EH (cell line): ENCODE data around the gene DLG4.

Experiments
- DNase-seq: peaks from one replicate; pipeline ENCODE4 v3.0.0-alpha.2; 2015; ENCODE audit warnings: low read depth

Gene DLG4

GRCh38 chr17:7229504-7229903 lies 9.9 kb upstream of the DLG4 start:
- DNase-seq = no peak

- DNase-seq = no peak
Observed at GRCh38 chr17:7228920-7229319, 9.3 kb upstream of the DLG4 start.

- no peak for DNase-seq
Observed at GRCh38 chr17:7226721-7227710, 7.4 kb upstream of the DLG4 start.

GRCh38 chr17:7225711-7226331 lies 6.2 kb upstream of the DLG4 start:
- DNase-seq = no peak

- DNase-seq = no peak
Observed at GRCh38 chr17:7224661-7225111, 5.0 kb upstream of the DLG4 start.

DNA sequence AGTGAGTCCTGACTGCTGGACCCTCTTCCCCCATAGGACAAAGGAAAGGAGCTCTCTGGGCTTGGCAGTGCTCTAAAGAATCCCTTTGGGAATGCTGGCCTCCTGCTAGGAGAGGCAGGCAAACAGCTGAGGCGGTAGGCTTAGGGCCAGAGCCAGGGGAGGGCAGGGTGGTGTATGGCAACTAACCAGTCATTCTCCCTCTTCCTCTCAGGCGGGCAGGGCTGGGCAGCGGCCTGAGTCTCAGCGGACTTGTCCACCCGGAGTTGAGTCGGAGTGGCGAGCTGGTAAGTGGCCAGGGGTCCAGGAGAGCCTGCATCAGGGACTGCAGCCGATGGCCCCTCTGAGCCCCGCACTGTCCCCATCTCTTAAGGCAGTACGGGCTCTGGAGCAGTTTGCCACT lies 4.5 kb upstream of the DLG4 start:
- DNase-seq = no peak

- DNase-seq = no peak
Observed at GRCh38 chr17:7223375-7223774, 3.7 kb upstream of the DLG4 start.

DNA sequence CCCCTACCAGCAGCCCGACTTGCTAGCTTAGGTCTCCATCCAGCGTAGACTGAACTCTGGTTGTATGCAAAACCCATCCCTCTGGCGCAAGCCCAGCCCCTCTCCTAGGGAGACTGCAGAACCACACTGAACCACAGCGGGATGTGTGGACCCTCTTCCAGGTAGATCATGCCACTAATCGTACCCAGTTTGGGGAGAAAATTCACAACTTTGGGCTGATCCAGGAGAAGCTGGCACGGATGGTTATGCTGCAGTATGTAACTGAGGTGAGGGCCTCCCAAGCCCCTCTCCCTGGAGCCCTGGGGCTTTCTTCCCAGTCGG lies 3.3 kb upstream of the DLG4 start:
- DNase-seq = no peak

GRCh38 chr17:7222093-7222971 lies 2.7 kb upstream of the DLG4 start:
- no peak for DNase-seq

DNA sequence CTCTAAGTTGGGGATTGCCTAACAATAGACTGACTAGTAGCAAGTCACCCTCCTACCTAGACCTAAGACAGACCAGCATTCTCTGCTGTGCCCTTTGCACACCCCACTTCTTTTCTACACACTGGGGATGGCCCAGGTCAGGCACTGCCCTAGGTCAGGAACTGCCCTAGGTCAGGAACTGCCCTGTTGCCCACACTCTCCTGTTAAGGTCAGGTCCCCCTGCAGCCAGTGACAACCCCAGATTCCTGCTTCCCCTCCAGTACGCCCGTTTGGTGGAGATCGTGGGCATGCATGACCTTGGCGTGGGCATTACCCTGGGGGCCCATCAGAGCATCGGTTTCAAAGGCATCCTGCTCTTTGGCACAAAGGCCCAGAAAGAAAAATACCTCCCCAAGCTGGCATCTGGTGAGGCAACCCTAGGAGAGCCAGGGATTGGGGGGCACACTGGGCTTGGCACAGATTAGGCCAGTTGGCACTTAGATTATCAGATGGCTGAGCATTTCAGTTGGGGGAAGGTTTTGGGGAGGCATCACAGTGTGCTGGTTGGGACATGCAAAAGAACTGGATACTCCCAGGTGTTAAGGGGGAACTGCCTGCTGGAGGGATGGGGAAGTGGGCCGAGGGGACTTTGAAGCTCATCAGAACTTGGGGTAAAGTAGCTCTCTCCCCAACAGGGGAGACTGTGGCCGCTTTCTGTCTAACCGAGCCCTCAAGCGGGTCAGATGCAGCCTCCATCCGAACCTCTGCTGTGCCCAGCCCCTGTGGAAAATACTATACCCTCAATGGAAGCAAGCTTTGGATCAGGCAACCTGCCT lies 1.8 kb upstream of the DLG4 start:
- DNase-seq = no peak

- DNase-seq = peak; percentile 69
Observed at GRCh38 chr17:7220593-7221277, 1.1 kb upstream of the DLG4 start.

- DNase-seq = no peak
Observed at GRCh38 chr17:7219229-7219811, 316 bp downstream of the DLG4 start.

DNA sequence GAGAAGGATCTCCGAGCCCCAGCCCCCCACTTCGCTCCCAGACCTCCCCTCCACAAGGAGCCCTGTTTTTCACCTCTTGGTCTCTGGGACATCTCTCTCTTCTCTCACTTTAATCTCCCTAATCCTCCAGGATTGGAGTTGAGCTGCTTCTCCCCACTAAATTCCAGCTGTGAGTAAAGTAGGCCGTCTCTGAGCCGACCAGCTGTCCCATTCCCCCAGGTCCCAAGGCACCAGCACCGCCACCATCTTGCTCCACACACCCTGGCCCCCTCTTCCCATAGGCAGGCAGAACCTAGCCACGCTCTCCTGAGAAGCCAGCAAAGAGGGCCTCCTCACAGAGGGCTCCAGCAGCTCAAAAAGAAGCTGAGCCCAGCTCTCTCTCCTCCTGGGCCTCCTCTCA lies 878 bp downstream of the DLG4 start:
- no peak for DNase-seq

DNA sequence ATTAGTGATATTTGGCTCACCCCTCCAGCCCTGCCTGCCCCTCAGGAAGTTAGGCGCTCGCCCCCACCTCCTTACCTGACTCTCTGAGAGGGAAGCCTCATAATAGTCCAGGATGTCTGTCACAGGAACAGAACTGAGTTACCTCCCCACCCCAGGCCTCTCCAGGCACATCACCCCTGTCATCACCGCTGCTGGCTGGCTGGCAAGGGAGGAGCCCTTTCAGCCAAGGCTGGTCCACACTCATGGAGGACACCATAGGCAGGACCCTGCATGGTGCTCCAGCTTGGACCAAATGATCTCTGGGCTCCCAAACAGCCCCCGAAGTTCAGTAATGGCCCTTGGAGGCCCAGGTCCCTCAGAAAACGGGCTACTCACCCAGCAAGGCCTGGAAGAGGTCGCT lies 1.5 kb downstream of the DLG4 start:
- DNase-seq = no peak

GRCh38 chr17:7217113-7217987 lies 2.3 kb downstream of the DLG4 start:
- DNase-seq = peak; percentile 81

GRCh38 chr17:7216242-7217112 lies 3.2 kb downstream of the DLG4 start:
- no peak for DNase-seq

DNA sequence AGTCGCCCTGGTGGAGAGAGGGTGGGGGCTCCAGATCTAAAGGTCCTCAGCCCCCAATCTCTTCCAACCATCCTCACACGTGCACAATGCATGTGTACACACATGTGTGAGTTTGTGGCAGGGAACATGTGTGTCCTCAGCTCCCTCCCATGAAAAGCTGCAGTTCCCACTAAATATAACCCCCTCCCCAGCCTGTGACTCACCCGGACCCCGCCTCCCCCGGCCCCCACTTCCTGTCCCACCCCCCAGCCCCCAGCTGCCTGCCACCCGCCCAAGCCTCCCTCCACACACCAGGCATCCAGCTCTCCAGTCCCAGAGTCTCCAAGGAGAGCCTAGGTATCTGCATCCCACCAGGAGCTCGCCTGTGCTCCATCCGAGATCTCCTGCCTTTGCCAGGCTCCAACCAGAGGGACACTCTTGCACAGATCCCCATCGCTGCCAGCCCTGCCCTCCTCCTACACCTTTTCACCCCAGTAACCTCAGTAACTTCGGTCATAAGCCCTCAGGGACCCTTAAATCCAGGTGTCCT lies 3.9 kb downstream of the DLG4 start:
- DNase-seq = peak; percentile 35

GRCh38 chr17:7215136-7215638 lies 4.4 kb downstream of the DLG4 start:
- DNase-seq = no peak
